Measurements from ENCODE around the gene LSM2.
A peak's percentile ranks its signal among the peaks of the same experiment; 100 is the strongest.
"Not testable (repeated sequence)": the region's sequence is repeated elsewhere in the genome, so short reads cannot be mapped to it uniquely, and the experiment has no call there.

LSM2 gene

GRCh38 chr6:31806470-31807272 is at the start of gene LSM2:
Gene LSM2, minus strand, starts transcription at chr6:31806966. Its CDS starts 209 bp downstream, at chr6:31806757.
- DNase-seq (ENCODE audit: low read depth): peak; percentile 95

GRCh38 chr6:31851980-31852718 is 45.4 kb upstream of the LSM2 start:
- DNase-seq (ENCODE audit: low read depth): not testable (repeated sequence)

- DNase-seq (ENCODE audit: low read depth): no peak
These were observed 44.7 kb upstream of the LSM2 start for GRCh38 chr6:31851485-31851832.

GRCh38 chr6:31850765-31851484 is 44.2 kb upstream of the LSM2 start:
- no peak for DNase-seq (ENCODE audit: low read depth)

GRCh38 chr6:31847276-31847978 is 40.7 kb upstream of the LSM2 start:
- DNase-seq (ENCODE audit: low read depth): no peak

GRCh38 chr6:31844507-31844906 is 37.7 kb upstream of the LSM2 start:
- DNase-seq (ENCODE audit: low read depth): no peak

GRCh38 chr6:31842053-31842452 is 35.3 kb upstream of the LSM2 start:
- DNase-seq (ENCODE audit: low read depth): no peak

- DNase-seq (ENCODE audit: low read depth): not testable (repeated sequence)
These were observed 33.0 kb upstream of the LSM2 start for GRCh38 chr6:31839779-31840126.

GRCh38 chr6:31838968-31839367 is 32.2 kb upstream of the LSM2 start:
- DNase-seq (ENCODE audit: low read depth): no peak

GRCh38 chr6:31838114-31838553 is 31.4 kb upstream of the LSM2 start:
- not testable (repeated sequence) for DNase-seq (ENCODE audit: low read depth)

- DNase-seq (ENCODE audit: low read depth): no peak
These were observed 30.8 kb upstream of the LSM2 start for GRCh38 chr6:31837369-31838113.

GRCh38 chr6:31836474-31837368 is 30.0 kb upstream of the LSM2 start:
- no peak for DNase-seq (ENCODE audit: low read depth)

GRCh38 chr6:31836047-31836473 is 29.3 kb upstream of the LSM2 start:
- DNase-seq (ENCODE audit: low read depth): no peak

- no peak for DNase-seq (ENCODE audit: low read depth)
These were observed 27.8 kb upstream of the LSM2 start for GRCh38 chr6:31834367-31835250.

- DNase-seq (ENCODE audit: low read depth): no peak
These were observed 24.8 kb upstream of the LSM2 start for GRCh38 chr6:31831350-31832215.

GRCh38 chr6:31830886-31831335 is 24.1 kb upstream of the LSM2 start:
- no peak for DNase-seq (ENCODE audit: low read depth)

GRCh38 chr6:31829633-31830283 is 23.0 kb upstream of the LSM2 start:
- DNase-seq (ENCODE audit: low read depth): no peak
